Bronchial epithelial cell (primary cell): ENCODE data around the gene MUC13. TPM values are rescaled to one million over a fixed set of nuclear protein-coding genes. Genes with fewer than 3 reads are reported as not detected.

Experiments used
- DNase-seq: peaks from one replicate; pipeline ENCODE4 v3.0.0-alpha.2; 2010; ENCODE audit warnings: low read depth
- FAIRE-seq: peaks from 2 replicates; lab custom pipeline; 2011; peaks lifted over from hg19 to GRCh38; lab: Jason Lieb, UNC
- H3K27me3 ChIP-seq: 2 replicates; pipeline ENCODE4 v1.5.1; 2011; ENCODE audit warnings: low read length; ENCODE audit not compliant: control insufficient read depth, insufficient read depth
- H3K36me3 ChIP-seq: 2 replicates; pipeline ENCODE4 v1.5.1; 2011; ENCODE audit warnings: low read length; ENCODE audit not compliant: control insufficient read depth, insufficient read depth
- H3K4me3 ChIP-seq: 2 replicates; pipeline ENCODE4 v1.5.1; 2011; ENCODE audit warnings: mild to moderate bottlenecking, low read depth, low read length, control low read depth
- CTCF ChIP-seq: IDR thresholded peaks from 2 replicates; pipeline ENCODE4 v1.5.1; 2011; ENCODE audit warnings: mild to moderate bottlenecking, moderate library complexity, low read length, control low read depth, inconsistent platforms; ENCODE audit not compliant: insufficient read depth, severe bottlenecking
- total RNA-seq: library from RNA; depleted of rRNA; stranded (reverse); fragments of >200 nt; gene quantifications from 2 replicates; pipeline ENCODE4 v1.2.1, GENCODE V29; 2014

The MUC13 gene
- total RNA-seq: not detected in 2 replicates

- Histone ChIP-seq H3K4me3 (no peak within 1 kb of the TSS), H3K36me3 (no peaks in the 10 kb centered on the region), H3K27me3 (no peaks in the 10 kb centered on the region)
- no peak for FAIRE-seq
- TF ChIP-seq CTCF: no peak
- DNase-seq: no peak
These were observed at the start of gene MUC13 for GRCh38 chr3:124934577-124934976. Gene MUC13 (minus strand): TSS chr3:124934751. CDS start chr3:124934712, 39 bp downstream.

GRCh38 chr3:124982855-124983254 is 48.3 kb upstream of the MUC13 start:
- DNase-seq (no peak), FAIRE-seq (no peak)
- no peaks in the 10 kb centered on the region for H3K36me3 ChIP-seq
- no peak for TF ChIP-seq CTCF
- no peaks in the 10 kb centered on the region for H3K27me3 ChIP-seq
- no peak overlapping the region for H3K4me3 ChIP-seq

- DNase-seq (no peak), FAIRE-seq (no peak)
- H3K27me3 ChIP-seq: no peaks in the 10 kb centered on the region
- H3K36me3 ChIP-seq: no peaks in the 10 kb centered on the region
- H3K4me3 ChIP-seq: no peak overlapping the region
- TF ChIP-seq CTCF: no peak
These were observed 46.9 kb upstream of the MUC13 start for GRCh38 chr3:124981472-124981871.

GRCh38 chr3:124978627-124979026 is 44.1 kb upstream of the MUC13 start:
- no peak for TF ChIP-seq CTCF
- Histone ChIP-seq H3K27me3 (no peaks in the 10 kb centered on the region), H3K4me3 (no peak overlapping the region), H3K36me3 (peaks cover 4% of the 10 kb centered on the region)
- FAIRE-seq (no peak), DNase-seq (no peak)

GRCh38 chr3:124976383-124976782 is 41.8 kb upstream of the MUC13 start:
- TF ChIP-seq CTCF: no peak
- DNase-seq (peak; percentile 77), FAIRE-seq (no peak)
- H3K27me3 ChIP-seq: no peaks in the 10 kb centered on the region
- H3K36me3 ChIP-seq: peaks cover 6% of the 10 kb centered on the region
- no peak overlapping the region for H3K4me3 ChIP-seq

GRCh38 chr3:124974691-124975090 is 40.1 kb upstream of the MUC13 start:
- H3K36me3 ChIP-seq: peaks cover 8% of the 10 kb centered on the region
- TF ChIP-seq CTCF: no peak
- H3K27me3 ChIP-seq: no peaks in the 10 kb centered on the region
- no peak for DNase-seq
- FAIRE-seq: no peak
- H3K4me3 ChIP-seq: no peak overlapping the region
